Measurements from ENCODE around the gene ASPG.
"Not testable (repeated sequence)": the region's sequence is repeated elsewhere in the genome, so short reads cannot be mapped to it uniquely, and the experiment has no call there.

ASPG gene

GRCh38 chr14:104146651-104147345, 61.3 kb downstream of the ASPG start:
- DNase-seq (ENCODE audit: low read depth in 2 of 2), result no peak

GRCh38 chr14:104147346-104148125, 62.0 kb downstream of the ASPG start:
- DNase-seq (ENCODE audit: low read depth in 2 of 2), result no peak

- no peak for DNase-seq (ENCODE audit: low read depth in 2 of 2)
These were observed 63.2 kb downstream of the ASPG start for GRCh38 chr14:104148433-104149277.

- DNase-seq (ENCODE audit: low read depth in 2 of 2), result no peak
These were observed 63.7 kb downstream of the ASPG start for GRCh38 chr14:104149278-104149595.

GRCh38 chr14:104149617-104150135, 64.2 kb downstream of the ASPG start:
- DNase-seq (ENCODE audit: low read depth in 2 of 2), result no peak

- no peak for DNase-seq (ENCODE audit: low read depth in 2 of 2)
These were observed 64.9 kb downstream of the ASPG start for GRCh38 chr14:104150136-104151025.

- no peak for DNase-seq (ENCODE audit: low read depth in 2 of 2)
These were observed 65.5 kb downstream of the ASPG start for GRCh38 chr14:104151026-104151381.

GRCh38 chr14:104151566-104152245, 66.2 kb downstream of the ASPG start:
- DNase-seq (ENCODE audit: low read depth in 2 of 2), result no peak

- no peak for DNase-seq (ENCODE audit: low read depth in 2 of 2)
These were observed 66.7 kb downstream of the ASPG start for GRCh38 chr14:104152246-104152575.

- no peak for DNase-seq (ENCODE audit: low read depth in 2 of 2)
These were observed 67.3 kb downstream of the ASPG start for GRCh38 chr14:104152686-104153393.

- not testable (repeated sequence) for DNase-seq (ENCODE audit: low read depth in 2 of 2)
These were observed 67.9 kb downstream of the ASPG start for GRCh38 chr14:104153394-104153755.

GRCh38 chr14:104154246-104154645, 68.7 kb downstream of the ASPG start:
- DNase-seq (ENCODE audit: low read depth in 2 of 2), result no peak

- no peak for DNase-seq (ENCODE audit: low read depth in 2 of 2)
These were observed 70.0 kb downstream of the ASPG start for GRCh38 chr14:104155513-104155912.

GRCh38 chr14:104156142-104156541, 70.6 kb downstream of the ASPG start:
- no peak for DNase-seq (ENCODE audit: low read depth in 2 of 2)

GRCh38 chr14:104157016-104157928, 71.8 kb downstream of the ASPG start:
- DNase-seq (ENCODE audit: low read depth in 2 of 2), result no peak

- no peak for DNase-seq (ENCODE audit: low read depth in 2 of 2)
These were observed 73.6 kb downstream of the ASPG start for GRCh38 chr14:104158827-104159798.

GRCh38 chr14:104159990-104160389, 74.5 kb downstream of the ASPG start:
- no peak for DNase-seq (ENCODE audit: low read depth in 2 of 2)

Data from stimulated activated CD4-positive, alpha-beta T cell treated with anti-CD3 and anti-CD28 coated beads, Interleukin-1b, Interleukin-23, amount 100 ng/mL, for 1 hour (primary cell).